Muscle of leg (tissue), 11 donors: Measurements from ENCODE around the gene S100A13. TPM values are rescaled to one million over a fixed set of nuclear protein-coding genes. Genes with fewer than 3 reads are reported as not detected.

Source experiments
- DNase-seq: peaks from one replicate; pipeline ENCODE4 v3.0.0; 2013
- H3K27ac ChIP-seq: one replicate; pipeline ENCODE4 v1.5.1; 2013; ENCODE audit warnings: mild to moderate bottlenecking, low read length, control low read depth
- H3K27me3 ChIP-seq: one replicate; pipeline ENCODE4 v1.6.1; 2013; ENCODE audit warnings: low read length; ENCODE audit not compliant: control insufficient read depth, insufficient read depth
- H3K36me3 ChIP-seq: one replicate; pipeline ENCODE4 v1.6.1; 2013; ENCODE audit warnings: low read length; ENCODE audit not compliant: control insufficient read depth, insufficient read depth
- H3K4me1 ChIP-seq: one replicate; pipeline ENCODE4 v1.6.1; 2013; ENCODE audit warnings: low read length; ENCODE audit not compliant: control insufficient read depth, insufficient read depth
- H3K4me3 ChIP-seq: one replicate; pipeline ENCODE4 v1.5.1; 2013; ENCODE audit warnings: low read length, control low read depth
- H3K9me3 ChIP-seq: replicated peaks from 2 replicates; pipeline ENCODE4 v1.6.1; 2013; ENCODE audit warnings: low read depth, low read length; ENCODE audit not compliant: control insufficient read depth
- WGBS: methylation state at CpG from one replicate; pipeline ENCODE4 v1.1.5; 2013; ENCODE audit warnings: missing lambda C conversion rate; ENCODE audit not compliant: insufficient coverage; 5-methylcytosine and 5-hydroxymethylcytosine counted together
- polyA plus RNA-seq, 8 donors: library from polyadenylated mRNA; unstranded; fragments of 120-200 nt; gene quantifications; one replicate each; pipeline versions ENCODE4 v1.2.1 to v1.2.3, GENCODE V29; 2013; ENCODE audit warnings: inconsistent platforms in 1 of 8, low replicate concordance in 1 of 8; ENCODE audit not compliant: insufficient read length in 8 of 8, insufficient read depth in 1 of 8
- total RNA-seq: library from RNA; stranded (reverse); fragments of 120-200 nt; gene quantifications from one replicate; pipeline ENCODE4 v1.2.4, GENCODE V29; 2013

Gene S100A13
- total and polyA plus RNA-seq, 9 donors: 58.4 to 111 (median 72.1) TPM

DNA sequence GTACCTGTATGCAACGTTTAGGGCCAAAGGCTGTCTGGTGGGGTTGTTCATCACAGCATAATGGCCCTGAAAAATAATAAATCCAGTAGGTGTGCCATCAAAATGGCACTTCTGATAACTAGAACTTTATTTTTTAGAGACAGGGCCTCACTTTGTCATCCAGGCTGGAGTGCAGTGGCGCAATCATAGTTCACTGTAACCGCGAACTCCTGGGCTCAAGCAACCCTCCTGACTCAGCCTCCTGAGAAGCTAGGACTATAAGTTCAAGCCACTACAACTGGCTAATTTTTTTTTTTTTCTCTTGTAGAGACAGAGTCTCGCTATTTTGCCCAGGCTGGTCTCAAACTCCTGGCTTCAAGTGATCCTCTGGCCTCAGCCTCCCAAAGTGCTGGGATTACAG lies 35.9 kb upstream of the S100A13 start:
- DNase-seq: no peak
- 95% methylated on average over 4 of the region's 5 CpGs for WGBS
- Histone ChIP-seq H3K27me3 (no peaks in the 10 kb centered on the region), H3K9me3 (no peaks in the 10 kb centered on the region), H3K4me1 (peaks cover 10% of the 10 kb centered on the region), H3K27ac (no peak overlapping the region), H3K4me3 (no peak overlapping the region), H3K36me3 (peaks cover 67% of the 10 kb centered on the region)

GRCh38 chr1:153662269-153662668 lies 35.0 kb upstream of the S100A13 start:
- no peak for DNase-seq
- peaks cover 12% of the 10 kb centered on the region for H3K4me1 ChIP-seq

DNA sequence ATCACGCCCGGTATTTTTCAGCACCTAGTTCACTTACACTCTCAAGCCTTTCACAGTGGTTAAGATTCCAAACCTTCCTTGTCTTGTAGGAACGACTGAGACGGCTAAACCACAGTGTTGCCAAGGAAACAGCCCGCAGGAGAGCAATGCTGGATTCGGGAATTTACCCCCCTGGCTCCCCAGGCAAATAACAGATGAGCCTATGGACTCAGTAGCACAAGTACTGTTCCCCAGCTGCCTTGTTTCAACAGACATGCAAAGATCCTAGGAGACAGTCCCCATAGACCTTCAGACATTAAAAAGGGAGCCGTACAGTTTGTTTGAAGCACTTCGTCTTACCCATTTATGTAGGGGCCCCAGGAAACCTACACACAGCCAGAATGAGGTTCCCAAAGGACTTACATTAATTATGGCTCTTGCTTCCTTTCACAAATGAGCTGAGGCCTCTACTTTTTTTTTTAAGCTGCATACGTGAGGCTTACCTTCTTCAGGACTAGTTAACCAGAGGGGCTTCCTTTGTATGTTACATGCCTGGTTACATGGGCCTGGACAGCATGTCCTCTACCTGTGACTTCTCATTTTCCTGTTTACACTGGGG lies 33.9 kb upstream of the S100A13 start:
- WGBS: 34% methylated on average over 6 of the region's 9 CpGs
- H3K4me1 ChIP-seq: peaks cover 12% of the 10 kb centered on the region
- H3K27me3 ChIP-seq: no peaks in the 10 kb centered on the region
- no peak overlapping the region for H3K27ac ChIP-seq
- no peak overlapping the region for H3K4me3 ChIP-seq
- H3K9me3 ChIP-seq: no peaks in the 10 kb centered on the region
- peaks cover 50% of the 10 kb centered on the region for H3K36me3 ChIP-seq
- no peak for DNase-seq

More at GRCh38 chr1:153662269-153662668, 35.0 kb upstream of the S100A13 start:
- Histone ChIP-seq H3K27me3 (no peaks in the 10 kb centered on the region), H3K9me3 (no peaks in the 10 kb centered on the region), H3K4me3 (no peak overlapping the region), H3K36me3 (peaks cover 60% of the 10 kb centered on the region), H3K27ac (no peak overlapping the region)
- WGBS: no CpG with 5 or more reads among the region's 2 CpGs

DNA sequence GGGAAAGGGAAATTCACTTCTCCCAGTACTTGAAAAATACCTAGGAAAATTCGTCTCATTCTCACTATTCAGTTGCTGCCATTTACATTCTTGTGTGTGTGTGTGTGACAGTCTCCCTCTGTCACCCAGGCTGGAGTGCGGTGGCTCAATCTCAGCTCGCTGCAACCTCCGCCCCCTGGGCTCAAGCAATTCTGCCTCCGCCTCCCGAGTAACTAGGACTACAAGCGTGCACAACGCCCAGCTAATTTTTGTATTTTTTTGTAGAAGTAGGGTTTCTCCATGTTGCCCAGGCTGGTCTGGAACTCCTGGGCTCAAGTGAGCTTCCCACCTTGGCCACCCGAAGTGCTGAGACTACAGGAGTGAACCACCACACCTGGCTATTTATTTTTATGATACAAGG lies 32.4 kb upstream of the S100A13 start:
- no peaks in the 10 kb centered on the region for H3K27me3 ChIP-seq
- no peak overlapping the region for H3K27ac ChIP-seq
- WGBS: 100% methylated on average over 1 of the region's 9 CpGs
- H3K4me1 ChIP-seq: peaks cover 12% of the 10 kb centered on the region
- DNase-seq: no peak
- no peaks in the 10 kb centered on the region for H3K9me3 ChIP-seq
- peaks cover 35% of the 10 kb centered on the region for H3K36me3 ChIP-seq
- peak overlapping the region; percentile 93 for H3K4me3 ChIP-seq

- peak overlapping the region; percentile 93 for H3K4me3 ChIP-seq
- H3K9me3 ChIP-seq: no peaks in the 10 kb centered on the region
- 0% methylated on average over 1 of the region's 8 CpGs for WGBS
- peaks cover 12% of the 10 kb centered on the region for H3K4me1 ChIP-seq
- H3K27me3 ChIP-seq: no peaks in the 10 kb centered on the region
- peaks cover 30% of the 10 kb centered on the region for H3K36me3 ChIP-seq
- no peak for DNase-seq
- H3K27ac ChIP-seq: peak overlapping the region; percentile 95
Measured at GRCh38 chr1:153659175-153659534, 31.9 kb upstream of the S100A13 start.

GRCh38 chr1:153658400-153659174 lies 31.3 kb upstream of the S100A13 start, which contains the start of gene SNAPIN:
Gene SNAPIN, plus strand, starts transcription at chr1:153658703. Its CDS starts 41 bp downstream, at chr1:153658744.
- peak; percentile 98 for DNase-seq
- H3K9me3 ChIP-seq: no peaks in the 10 kb centered on the region
- H3K36me3 ChIP-seq: peaks cover 27% of the 10 kb centered on the region
- peak within 1 kb of the TSS; percentile 95 for H3K27ac ChIP-seq
- WGBS: under 1% methylated on average over 52 of the region's 53 CpGs
- H3K27me3 ChIP-seq: no peaks in the 10 kb centered on the region
- peaks cover 12% of the 10 kb centered on the region for H3K4me1 ChIP-seq
- peak within 1 kb of the TSS; percentile 93 for H3K4me3 ChIP-seq

DNA sequence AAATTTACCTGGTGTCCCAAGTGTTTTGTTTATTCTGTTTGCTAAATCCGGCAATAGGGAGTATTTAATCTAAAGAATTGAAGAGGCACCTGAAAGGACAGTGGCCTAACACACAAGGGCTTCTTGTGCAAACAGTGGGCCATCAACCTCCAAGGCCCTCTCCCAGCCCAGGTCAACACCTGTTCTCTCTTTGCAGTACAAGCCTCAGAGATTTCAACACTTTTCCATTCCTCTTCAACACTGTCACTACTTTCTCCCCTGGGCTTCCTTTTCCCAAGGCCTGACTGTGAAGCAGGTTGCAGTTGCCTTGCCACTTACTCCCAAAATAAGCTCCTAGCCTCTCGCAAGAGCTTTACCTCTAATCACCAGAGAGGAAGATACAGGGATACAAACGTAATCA lies 28.0 kb upstream of the S100A13 start:
- DNase-seq: no peak
- Histone ChIP-seq H3K4me1 (peaks cover 19% of the 10 kb centered on the region), H3K4me3 (no peak overlapping the region), H3K9me3 (no peaks in the 10 kb centered on the region), H3K27ac (no peak overlapping the region), H3K27me3 (no peaks in the 10 kb centered on the region), H3K36me3 (no peaks in the 10 kb centered on the region)
- WGBS: no CpG with 5 or more reads among the region's 3 CpGs

- WGBS: 44% methylated on average over 3 of the region's 3 CpGs
- H3K27ac ChIP-seq: peak overlapping the region; percentile 42
- no peak overlapping the region for H3K4me3 ChIP-seq
- no peaks in the 10 kb centered on the region for H3K9me3 ChIP-seq
- no peaks in the 10 kb centered on the region for H3K36me3 ChIP-seq
- peak; percentile 54 for DNase-seq
- H3K4me1 ChIP-seq: peaks cover 26% of the 10 kb centered on the region
- no peaks in the 10 kb centered on the region for H3K27me3 ChIP-seq
Measured at GRCh38 chr1:153652805-153653500, 25.6 kb upstream of the S100A13 start.

GRCh38 chr1:153651771-153652170 lies 24.5 kb upstream of the S100A13 start:
- WGBS: no CpG with 5 or more reads among the region's 1 CpG
- peaks cover 7% of the 10 kb centered on the region for H3K36me3 ChIP-seq
- no peaks in the 10 kb centered on the region for H3K27me3 ChIP-seq
- no peaks in the 10 kb centered on the region for H3K9me3 ChIP-seq
- H3K27ac ChIP-seq: no peak overlapping the region
- H3K4me3 ChIP-seq: no peak overlapping the region
- DNase-seq: no peak
- peaks cover 30% of the 10 kb centered on the region for H3K4me1 ChIP-seq

DNA sequence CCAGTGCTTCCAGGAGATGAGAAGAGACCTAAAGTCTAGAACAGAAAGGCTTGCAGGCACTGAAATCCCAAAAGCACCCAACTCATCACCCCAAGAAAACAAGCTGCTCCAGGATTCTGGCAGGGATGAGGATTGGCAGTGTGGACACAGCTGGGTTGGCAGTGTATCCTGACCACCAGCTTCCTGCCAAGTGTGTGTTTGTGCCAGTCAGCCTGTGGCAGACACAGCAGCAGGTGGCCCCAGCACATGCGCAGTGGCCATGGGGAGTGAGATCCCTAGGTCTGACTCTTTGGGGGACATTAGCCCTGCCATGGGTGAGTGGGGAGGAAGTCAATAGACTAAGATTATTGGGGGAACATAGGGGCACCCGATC lies 22.5 kb upstream of the S100A13 start:
- H3K27ac ChIP-seq: peak overlapping the region; percentile 39
- H3K36me3 ChIP-seq: peaks cover 26% of the 10 kb centered on the region
- H3K4me3 ChIP-seq: no peak overlapping the region
- WGBS: 83% methylated on average over 2 of the region's 2 CpGs
- H3K27me3 ChIP-seq: no peaks in the 10 kb centered on the region
- H3K9me3 ChIP-seq: no peaks in the 10 kb centered on the region
- peaks cover 30% of the 10 kb centered on the region for H3K4me1 ChIP-seq
- peak; percentile 85 for DNase-seq
